OCI-LY3 (cell line): Measurements from ENCODE around the gene HSF2BP.

Source experiments
- H2AFZ ChIP-seq: fragments of 200-600, 300-600 bp; shearing (Covaris generic); 2 replicates; pipeline ENCODE4 v1.6.0; 2014; ENCODE audit warnings: antibody characterized with exemption, low read depth, low read length
- H3K27ac ChIP-seq: fragments of 200-600, 300-600 bp; sonication (generic); 2 replicates; pipeline ENCODE4 v1.5.1; 2014; ENCODE audit warnings: mild to moderate bottlenecking, low read length, moderate library complexity, mixed read lengths
- H3K27me3 ChIP-seq: fragments of 200-600, 300-600 bp; sonication (generic); 2 replicates; pipeline ENCODE4 v1.6.1; 2014; ENCODE audit warnings: low read depth, low read length, mixed read lengths
- H3K36me3 ChIP-seq: fragments of 200-600, 300-600 bp; sonication (generic); replicated peaks from 2 replicates; pipeline ENCODE3; 2014; ENCODE audit warnings: low read depth, low read length, mixed read lengths
- H3K4me1 ChIP-seq: fragments of 300-600, 200-600 bp; sonication (generic); 2 replicates; pipeline ENCODE4 v1.6.1; 2014; ENCODE audit warnings: low read length, mixed read lengths
- H3K4me2 ChIP-seq: fragments of 200-600, 300-600 bp; sonication (generic); 2 replicates; pipeline ENCODE4 v1.6.1; 2014; ENCODE audit warnings: low read length, mixed read lengths
- H3K4me3 ChIP-seq: fragments of 300-600, 200-600 bp; sonication (generic); 2 replicates; pipeline ENCODE4 v1.5.1; 2014; ENCODE audit warnings: antibody characterized with exemption, mild to moderate bottlenecking, low read length, moderate library complexity
- H3K79me2 ChIP-seq: fragments of 300-600, 200-600 bp; shearing (Covaris generic); 2 replicates; pipeline ENCODE4 v1.6.1; 2014; ENCODE audit warnings: mild to moderate bottlenecking, low read length, mixed read lengths
- H3K9ac ChIP-seq: fragments of 300-600, 200-600 bp; shearing (Covaris generic); 2 replicates; pipeline ENCODE4 v1.6.0; 2014; ENCODE audit warnings: mild to moderate bottlenecking, low read length, moderate library complexity
- H3K9me3 ChIP-seq: fragments of 200-600, 300-600 bp; shearing (Covaris generic); 2 replicates; pipeline ENCODE4 v1.6.1; 2014; ENCODE audit warnings: low read length, mixed read lengths; ENCODE audit not compliant: insufficient read depth
- H4K20me1 ChIP-seq: fragments of 200-600, 300-600 bp; sonication (generic); 2 replicates; pipeline ENCODE4 v1.6.1; 2016; ENCODE audit warnings: low read length, mixed read lengths; ENCODE audit not compliant: insufficient read depth
- CTCF ChIP-seq: fragments of 200-600, 300-600 bp; sonication (generic); IDR thresholded peaks from 2 replicates; pipeline ENCODE4 v1.5.1; 2014; ENCODE audit warnings: antibody characterized with exemption, low read length, low read depth
- EZH2phosphoT487 ChIP-seq: fragments of 200-600 bp; shearing (Covaris generic); IDR thresholded peaks from 2 replicates; pipeline ENCODE4 v1.6.1; 2018; ENCODE audit warnings: antibody characterized with exemption, mixed run types, low read depth

Gene HSF2BP

GRCh38 chr21:43692949-43693348 is 33.7 kb upstream of the HSF2BP start:
- TF ChIP-seq EZH2phosphoT487, result no peak
- TF ChIP-seq CTCF, result no peak
- no peaks in the 10 kb centered on the region for H3K4me1 ChIP-seq
- no peaks in the 10 kb centered on the region for H3K79me2 ChIP-seq
- no peak overlapping the region for H3K4me3 ChIP-seq
- no peaks in the 10 kb centered on the region for H4K20me1 ChIP-seq
- H3K4me2 ChIP-seq, result no peak overlapping the region
- H3K9ac ChIP-seq, result no peak overlapping the region
- no peak overlapping the region for H3K27ac ChIP-seq
- H2AFZ ChIP-seq, result no peak overlapping the region
- no peaks in the 10 kb centered on the region for H3K9me3 ChIP-seq
- peaks cover 26% of the 10 kb centered on the region for H3K36me3 ChIP-seq
- no peaks in the 10 kb centered on the region for H3K27me3 ChIP-seq

GRCh38 chr21:43691801-43692200 is 32.5 kb upstream of the HSF2BP start:
- Histone ChIP-seq H3K9ac (no peak overlapping the region), H2AFZ (no peak overlapping the region), H3K79me2 (no peaks in the 10 kb centered on the region), H3K9me3 (no peaks in the 10 kb centered on the region), H3K36me3 (peaks cover 38% of the 10 kb centered on the region), H3K27ac (no peak overlapping the region), H3K4me2 (no peak overlapping the region), H4K20me1 (no peaks in the 10 kb centered on the region), H3K27me3 (no peaks in the 10 kb centered on the region), H3K4me1 (no peaks in the 10 kb centered on the region), H3K4me3 (no peak overlapping the region)
- no peak for TF ChIP-seq CTCF
- no peak for TF ChIP-seq EZH2phosphoT487

- H3K9ac ChIP-seq, result no peak overlapping the region
- no peak overlapping the region for H3K27ac ChIP-seq
- no peak overlapping the region for H3K4me2 ChIP-seq
- no peaks in the 10 kb centered on the region for H4K20me1 ChIP-seq
- peaks cover 38% of the 10 kb centered on the region for H3K36me3 ChIP-seq
- H3K9me3 ChIP-seq, result no peaks in the 10 kb centered on the region
- no peaks in the 10 kb centered on the region for H3K27me3 ChIP-seq
- H3K4me3 ChIP-seq, result no peak overlapping the region
- TF ChIP-seq CTCF, result no peak
- TF ChIP-seq EZH2phosphoT487, result no peak
- no peaks in the 10 kb centered on the region for H3K79me2 ChIP-seq
- no peak overlapping the region for H2AFZ ChIP-seq
- no peaks in the 10 kb centered on the region for H3K4me1 ChIP-seq
Observed at GRCh38 chr21:43691086-43691795, 32.0 kb upstream of the HSF2BP start.

GRCh38 chr21:43690346-43690745 is 31.1 kb upstream of the HSF2BP start:
- Histone ChIP-seq H3K9me3 (no peaks in the 10 kb centered on the region), H3K4me2 (no peak overlapping the region), H3K4me1 (no peaks in the 10 kb centered on the region), H4K20me1 (no peaks in the 10 kb centered on the region), H3K4me3 (no peak overlapping the region), H3K27ac (no peak overlapping the region), H3K9ac (no peak overlapping the region), H3K27me3 (no peaks in the 10 kb centered on the region), H3K79me2 (no peaks in the 10 kb centered on the region), H2AFZ (no peak overlapping the region), H3K36me3 (peaks cover 34% of the 10 kb centered on the region)
- TF ChIP-seq EZH2phosphoT487 (no peak), CTCF (no peak)
